WTC11 (cell line): Measurements from ENCODE around the gene NAB2. TPM values are rescaled to one million over a fixed set of nuclear protein-coding genes. Genes with fewer than 3 reads are reported as not detected.
A peak's percentile ranks its signal among the peaks of the same experiment; 100 is the strongest.

Experiments used
- ATAC-seq: fragments of 200-7000 bp; cut with Tn5 transposase; 2 replicates; pipeline ENCODE4 v1.10.0; 2021; ENCODE audit warnings: mild to moderate bottlenecking, moderate library complexity
- CTCF ChIA-PET: fragments of 300-600 bp; sonication (Branson Sonifier 250); formaldehyde crosslinking; loops from one replicate; lab custom pipeline; 2021; ENCODE audit warnings: antibody characterized with exemption; lab: Charles Lee
- POLR2A ChIA-PET: fragments of 350-600 bp; sonication (Branson Sonifier 250); formaldehyde crosslinking; loops from one replicate; lab custom pipeline; 2021; ENCODE audit warnings: antibody characterized with exemption; lab: Charles Lee
- DNase-seq: peaks from one replicate; pipeline ENCODE4 v3.0.0; 2021; ENCODE audit warnings: low spot score
- H3K27ac Mint-ChIP-seq: 2 replicates; pipeline ENCODE4 v1.8.0; 2021; ENCODE audit warnings: mixed read lengths
- H3K27me3 Mint-ChIP-seq: 2 replicates; pipeline ENCODE4 v1.8.0; 2021; ENCODE audit warnings: low read depth, mild to moderate bottlenecking, moderate library complexity, mixed read lengths
- H3K36me3 Mint-ChIP-seq: 2 replicates; pipeline ENCODE4 v1.8.0; 2021; ENCODE audit warnings: mixed read lengths
- H3K4me1 Mint-ChIP-seq: 2 replicates; pipeline ENCODE4 v1.8.0; 2022; ENCODE audit warnings: mixed read lengths
- H3K4me3 Mint-ChIP-seq: 2 replicates; pipeline ENCODE4 v1.8.0; 2021; ENCODE audit warnings: mild to moderate bottlenecking, moderate library complexity, mixed read lengths
- H3K9me3 Mint-ChIP-seq: 2 replicates; pipeline ENCODE4 v1.8.0; 2021; ENCODE audit warnings: mixed read lengths
- CREB1 ChIP-seq: sonication (generic); formaldehyde crosslinking; IDR thresholded peaks from 2 replicates; pipeline ENCODE4 v1.8.0; 2023; ENCODE audit warnings: mild to moderate bottlenecking, missing genetic modification reagents
- E2F1 ChIP-seq: sonication (generic); formaldehyde crosslinking; IDR thresholded peaks from 2 replicates; pipeline ENCODE4 v1.8.0; 2022; ENCODE audit warnings: mild to moderate bottlenecking, missing genetic modification reagents
- FOXK1 ChIP-seq: sonication (generic); formaldehyde crosslinking; IDR thresholded peaks from 2 replicates; pipeline ENCODE4 v1.8.0; 2022; ENCODE audit warnings: mild to moderate bottlenecking, moderate library complexity, missing genetic modification reagents
- GTF2I ChIP-seq: fragments of 250-450 bp; sonication (Bioruptor Pico); conservative IDR thresholded peaks from 2 replicates; pipeline ENCODE4 v1.4.0; 2021; ENCODE audit warnings: mild to moderate bottlenecking
- MAX ChIP-seq: sonication (generic); formaldehyde crosslinking; IDR thresholded peaks from 2 replicates; pipeline ENCODE4 v1.8.0; 2022; ENCODE audit warnings: mild to moderate bottlenecking, missing genetic modification reagents
- NFE2L1 ChIP-seq: sonication (generic); formaldehyde crosslinking; IDR thresholded peaks from 2 replicates; pipeline ENCODE4 v1.8.1; 2023; ENCODE audit warnings: missing genetic modification reagents
- NFYB ChIP-seq: sonication (generic); formaldehyde crosslinking; conservative IDR thresholded peaks from 2 replicates; pipeline ENCODE4 v1.8.0; 2022; ENCODE audit warnings: low read depth, missing genetic modification reagents
- NR1H2 ChIP-seq: sonication (generic); formaldehyde crosslinking; IDR thresholded peaks from 2 replicates; pipeline ENCODE4 v1.9.0; 2021; ENCODE audit warnings: mild to moderate bottlenecking, moderate library complexity, missing genetic modification reagents
- NR2C2 ChIP-seq: sonication (generic); formaldehyde crosslinking; IDR thresholded peaks from 2 replicates; pipeline ENCODE4 v1.8.0; 2022; ENCODE audit warnings: mild to moderate bottlenecking, missing genetic modification reagents
- NR3C1 ChIP-seq: sonication (generic); formaldehyde crosslinking; conservative IDR thresholded peaks from 2 replicates; pipeline ENCODE4 v1.8.1; 2023; ENCODE audit warnings: low read depth, mild to moderate bottlenecking, missing genetic modification reagents
- PRRX2 ChIP-seq: fragments of 250-450 bp; sonication (Bioruptor Pico); IDR thresholded peaks from 2 replicates; pipeline ENCODE4 v1.8.0; 2021; ENCODE audit warnings: mild to moderate bottlenecking
- RORB ChIP-seq: fragments of 250-450 bp; sonication (Bioruptor Pico); IDR thresholded peaks from 2 replicates; pipeline ENCODE4 v1.9.0; 2021; ENCODE audit warnings: mild to moderate bottlenecking
- SP1 ChIP-seq: sonication (generic); formaldehyde crosslinking; conservative IDR thresholded peaks from 2 replicates; pipeline ENCODE4 v1.8.1; 2022; ENCODE audit warnings: missing genetic modification reagents
- TEAD4 ChIP-seq: sonication (generic); formaldehyde crosslinking; IDR thresholded peaks from 2 replicates; pipeline ENCODE4 v1.8.0; 2022; ENCODE audit warnings: mild to moderate bottlenecking, missing genetic modification reagents
- USF1 ChIP-seq: sonication (generic); formaldehyde crosslinking; IDR thresholded peaks from 2 replicates; pipeline ENCODE4 v1.8.0; 2022; ENCODE audit warnings: mild to moderate bottlenecking, missing genetic modification reagents
- ZNF263 ChIP-seq: sonication (generic); formaldehyde crosslinking; IDR thresholded peaks from 2 replicates; pipeline ENCODE4 v1.8.1; 2022; ENCODE audit warnings: low read depth, mild to moderate bottlenecking, moderate library complexity, missing genetic modification reagents
- ZNF396 ChIP-seq: fragments of 250-450 bp; sonication (Bioruptor Pico); IDR thresholded peaks from 2 replicates; pipeline ENCODE4 v1.8.0; 2021; ENCODE audit warnings: mild to moderate bottlenecking, moderate library complexity, borderline replicate concordance
- ZNF671 ChIP-seq: fragments of 250-450 bp; sonication (Bioruptor Pico); IDR thresholded peaks from 2 replicates; pipeline ENCODE4 v1.8.0; 2021; ENCODE audit warnings: mild to moderate bottlenecking
- total RNA-seq: library from RNA; stranded (reverse); gene quantifications from 3 replicates; pipeline ENCODE4 v1.2.3, GENCODE V29; 2021
- TF ChIP-seq, protein P1 (sequence below): sonication (generic); formaldehyde crosslinking; IDR thresholded peaks from 2 replicates; pipeline ENCODE4 v1.8.0; 2023; ENCODE audit warnings: missing genetic modification reagents
- TF ChIP-seq, protein P2 (sequence below): fragments of 200-600 bp; IDR thresholded peaks from 2 replicates; pipeline ENCODE4 v1.8.0; 2022; ENCODE audit warnings: antibody characterized with exemption
- TF ChIP-seq, protein P3 (sequence below): sonication (generic); formaldehyde crosslinking; IDR thresholded peaks from 2 replicates; pipeline ENCODE4 v1.8.1; 2022; ENCODE audit warnings: low read depth, mild to moderate bottlenecking, moderate library complexity, missing genetic modification reagents, borderline replicate concordance

Gene NAB2
- total RNA-seq, 1 experiment from 2014 or later, result 20.5 TPM

DNA sequence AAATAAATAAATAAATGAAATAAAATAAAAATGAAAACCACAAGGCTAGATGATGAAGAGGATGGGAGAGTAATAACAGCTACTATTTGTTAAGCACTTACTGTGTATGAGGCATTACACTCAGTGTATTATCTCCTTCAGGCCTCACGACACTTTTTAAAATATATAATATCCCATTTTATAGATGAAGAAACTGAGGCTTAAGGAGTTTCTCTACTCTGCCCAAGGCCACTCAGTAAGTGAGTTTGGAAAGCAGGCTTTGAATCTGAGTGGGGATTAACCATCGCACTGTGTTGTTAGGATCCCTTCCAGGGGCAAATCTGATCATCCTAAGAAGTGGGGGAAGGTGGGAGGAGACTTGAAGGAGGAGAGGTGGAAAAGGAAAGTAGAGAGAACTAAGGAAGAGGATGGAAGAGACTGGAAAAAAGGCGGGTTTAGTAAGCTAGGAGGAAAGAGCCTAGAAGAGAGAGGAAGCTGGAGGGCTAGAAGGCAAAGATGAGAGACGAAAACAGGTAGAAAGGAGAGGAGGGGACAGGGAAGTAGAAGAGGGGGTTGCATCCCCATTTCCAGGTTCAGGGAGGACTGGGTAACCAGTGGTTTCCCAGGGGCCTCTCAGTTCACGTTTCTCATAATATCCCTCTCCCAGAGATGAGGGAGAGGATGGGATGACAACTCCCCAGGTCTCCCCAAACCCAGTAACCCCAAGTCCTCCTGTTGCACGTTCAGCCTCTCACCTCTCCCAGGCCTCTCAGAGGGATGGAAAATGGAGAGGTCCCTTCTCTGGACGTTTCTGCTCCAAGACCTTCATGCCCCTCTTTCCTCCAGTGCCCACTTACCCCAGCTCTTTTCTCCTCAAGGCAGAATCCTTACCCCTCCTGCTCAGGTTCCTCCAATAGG, 20.5 kb downstream of the NAB2 start (continued):
- no peak for TF ChIP-seq NR1H2 (CRISPR knock-in tag)

DNA sequence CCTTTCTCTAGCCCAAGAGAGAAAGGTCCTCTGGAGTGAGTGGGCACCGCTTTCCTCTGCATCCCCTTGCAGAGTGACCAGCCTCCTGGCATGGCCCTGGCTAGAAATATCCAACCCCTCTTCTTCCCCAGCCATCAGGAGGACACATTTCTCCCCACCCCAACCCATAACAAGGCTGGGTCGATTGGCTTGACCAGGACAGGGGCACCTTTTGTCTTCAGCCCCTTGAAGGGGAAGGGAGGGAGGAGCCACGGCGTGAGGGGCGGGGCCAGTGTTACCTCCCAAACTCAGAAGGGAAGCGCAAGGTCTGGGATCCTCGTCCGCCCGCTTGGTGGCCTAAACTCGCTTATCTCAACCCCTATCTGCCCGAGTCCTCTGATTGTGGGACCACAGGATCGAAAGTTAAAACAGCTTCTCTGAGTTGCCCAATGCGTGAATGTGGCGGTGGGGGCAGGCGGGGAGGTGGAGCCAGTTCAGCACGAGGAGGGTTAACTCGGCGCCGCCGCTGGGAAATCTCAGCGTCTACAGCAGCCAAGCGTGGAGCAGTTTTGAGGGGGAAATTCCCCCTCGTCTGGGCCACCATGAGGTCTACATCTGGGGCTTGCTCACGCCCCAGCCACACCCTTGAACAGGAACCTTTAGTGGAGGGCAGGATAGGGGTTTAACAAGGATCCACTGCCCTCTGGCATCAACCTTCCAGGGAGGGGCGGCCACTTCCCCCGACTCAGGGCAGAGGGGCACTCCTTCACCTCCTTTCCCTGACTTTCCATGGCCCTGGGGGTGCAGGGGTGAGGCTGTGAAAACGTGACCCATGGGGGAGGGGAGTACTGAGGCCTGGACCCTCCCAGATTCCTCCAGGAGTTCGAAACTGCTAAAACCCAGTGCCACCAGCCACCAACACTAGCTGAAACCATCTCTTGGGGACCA, 21.5 kb downstream of the NAB2 start:
- H3K9me3 Mint-ChIP-seq, result no peaks in the 10 kb centered on the region
- DNase-seq, result peak; percentile 93
- ATAC-seq, result peak; percentile 75
- TF ChIP-seq CREB1 (CRISPR knock-in tag) (no peak), NFE2L1 (no peak), USF1 (peak; percentile 14; the same call in 1 of the 2 replicates), FOXK1 (CRISPR knock-in tag) (0 out of 2 replicates have a peak, but pooled peaks have one; percentile 31), NFYB (CRISPR knock-in tag) (no peak), SP1 (CRISPR knock-in tag) (peak; percentile 37; the same call in 1 of the 2 replicates), ZNF263 (CRISPR knock-in tag) (no peak), PRRX2 (no peak), MAX (CRISPR knock-in tag) (peak; percentile 33; the same call in 1 of the 2 replicates), RORB (no peak)
- TF ChIP-seq, all 79 proteins: peak for 4
- Mint-ChIP-seq H3K27me3 (no peaks in the 10 kb centered on the region), H3K4me3 (peak overlapping the region; percentile 72), H3K4me1 (peaks cover 36% of the 10 kb centered on the region), H3K36me3 (peaks cover 5% of the 10 kb centered on the region), H3K27ac (peak overlapping the region; percentile 98)
- POLR2A ChIA-PET, result interaction anchor here (0.6 to 3.9 kb wide), 12 partner anchors 11 to 921 kb away, joined by 3 to 65 read pairs (median 11); partner anchors contain the start of genes LRP1, NAB2, NEMP1 and SMARCC2
- CTCF ChIA-PET, result interaction anchor here (0.7 to 5.7 kb wide), 20 partner anchors 8 to 133 kb away, joined by 3 to 270 read pairs (median 25); partner anchors contain the start of genes LRP1, MYO1A, NAB2 and NEMP1

GRCh38 chr12:57111031-57111734, 22.3 kb downstream of the NAB2 start, which contains the start of gene STAT6:
TSS of gene STAT6 (minus strand) at chr12:57111362. CDS start at chr12:57108278, 3,084 bp downstream.
- ATAC-seq (peak; percentile 8), DNase-seq (peak; percentile 48)
- peak within 1 kb of the TSS; percentile 98 for H3K27ac Mint-ChIP-seq
- H3K9me3 Mint-ChIP-seq, result no peaks in the 10 kb centered on the region
- H3K4me3 Mint-ChIP-seq, result peak within 1 kb of the TSS; percentile 72
- H3K27me3 Mint-ChIP-seq, result no peaks in the 10 kb centered on the region
- POLR2A ChIA-PET, result interaction anchor here (0.7 to 3.9 kb wide), 18 partner anchors 12 to 922 kb away, joined by 3 to 65 read pairs (median 6); partner anchors contain the start of genes LRP1, NAB2, NEMP1 and SMARCC2
- H3K4me1 Mint-ChIP-seq, result peaks cover 36% of the 10 kb centered on the region
- CTCF ChIA-PET, result interaction anchor here (0.7 to 5.7 kb wide), 50 partner anchors 9 to 482 kb away, joined by 3 to 270 read pairs (median 9); partner anchors contain the start of genes INHBE, LRP1, LRP1-AS and MYO1A
- H3K36me3 Mint-ChIP-seq, result peaks cover 5% of the 10 kb centered on the region
- TF ChIP-seq ZNF671 (no peak), GTF2I (CRISPR knock-in tag) (no peak), ZNF396 (no peak), ZNF263 (CRISPR knock-in tag) (no peak), NR2C2 (CRISPR knock-in tag) (no peak), CREB1 (CRISPR knock-in tag) (no peak), NR3C1 (CRISPR knock-in tag) (no peak), TEAD4 (CRISPR knock-in tag) (no peak), E2F1 (CRISPR knock-in tag) (no peak), SP1 (CRISPR knock-in tag) (no peak)
- TF ChIP-seq, protein P1, sequence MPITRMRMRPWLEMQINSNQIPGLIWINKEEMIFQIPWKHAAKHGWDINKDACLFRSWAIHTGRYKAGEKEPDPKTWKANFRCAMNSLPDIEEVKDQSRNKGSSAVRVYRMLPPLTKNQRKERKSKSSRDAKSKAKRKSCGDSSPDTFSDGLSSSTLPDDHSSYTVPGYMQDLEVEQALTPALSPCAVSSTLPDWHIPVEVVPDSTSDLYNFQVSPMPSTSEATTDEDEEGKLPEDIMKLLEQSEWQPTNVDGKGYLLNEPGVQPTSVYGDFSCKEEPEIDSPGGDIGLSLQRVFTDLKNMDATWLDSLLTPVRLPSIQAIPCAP, result no peak
- TF ChIP-seq, protein P2, sequence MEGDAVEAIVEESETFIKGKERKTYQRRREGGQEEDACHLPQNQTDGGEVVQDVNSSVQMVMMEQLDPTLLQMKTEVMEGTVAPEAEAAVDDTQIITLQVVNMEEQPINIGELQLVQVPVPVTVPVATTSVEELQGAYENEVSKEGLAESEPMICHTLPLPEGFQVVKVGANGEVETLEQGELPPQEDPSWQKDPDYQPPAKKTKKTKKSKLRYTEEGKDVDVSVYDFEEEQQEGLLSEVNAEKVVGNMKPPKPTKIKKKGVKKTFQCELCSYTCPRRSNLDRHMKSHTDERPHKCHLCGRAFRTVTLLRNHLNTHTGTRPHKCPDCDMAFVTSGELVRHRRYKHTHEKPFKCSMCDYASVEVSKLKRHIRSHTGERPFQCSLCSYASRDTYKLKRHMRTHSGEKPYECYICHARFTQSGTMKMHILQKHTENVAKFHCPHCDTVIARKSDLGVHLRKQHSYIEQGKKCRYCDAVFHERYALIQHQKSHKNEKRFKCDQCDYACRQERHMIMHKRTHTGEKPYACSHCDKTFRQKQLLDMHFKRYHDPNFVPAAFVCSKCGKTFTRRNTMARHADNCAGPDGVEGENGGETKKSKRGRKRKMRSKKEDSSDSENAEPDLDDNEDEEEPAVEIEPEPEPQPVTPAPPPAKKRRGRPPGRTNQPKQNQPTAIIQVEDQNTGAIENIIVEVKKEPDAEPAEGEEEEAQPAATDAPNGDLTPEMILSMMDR, result no peak
- TF ChIP-seq, protein P3, sequence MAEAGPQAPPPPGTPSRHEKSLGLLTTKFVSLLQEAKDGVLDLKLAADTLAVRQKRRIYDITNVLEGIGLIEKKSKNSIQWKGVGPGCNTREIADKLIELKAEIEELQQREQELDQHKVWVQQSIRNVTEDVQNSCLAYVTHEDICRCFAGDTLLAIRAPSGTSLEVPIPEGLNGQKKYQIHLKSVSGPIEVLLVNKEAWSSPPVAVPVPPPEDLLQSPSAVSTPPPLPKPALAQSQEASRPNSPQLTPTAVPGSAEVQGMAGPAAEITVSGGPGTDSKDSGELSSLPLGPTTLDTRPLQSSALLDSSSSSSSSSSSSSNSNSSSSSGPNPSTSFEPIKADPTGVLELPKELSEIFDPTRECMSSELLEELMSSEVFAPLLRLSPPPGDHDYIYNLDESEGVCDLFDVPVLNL (CRISPR knock-in tag), result no peak
